ENCODE data around the gene MIPOL1. TPM values are rescaled to one million over a fixed set of nuclear protein-coding genes. Genes with fewer than 3 reads are reported as not detected.
"Not testable (repeated sequence)": the region's sequence is repeated elsewhere in the genome, so short reads cannot be mapped to it uniquely, and the experiment has no call there.

Gene MIPOL1
- total RNA-seq, 1 donor from 2014 or later, result 3.4 TPM

DNA sequence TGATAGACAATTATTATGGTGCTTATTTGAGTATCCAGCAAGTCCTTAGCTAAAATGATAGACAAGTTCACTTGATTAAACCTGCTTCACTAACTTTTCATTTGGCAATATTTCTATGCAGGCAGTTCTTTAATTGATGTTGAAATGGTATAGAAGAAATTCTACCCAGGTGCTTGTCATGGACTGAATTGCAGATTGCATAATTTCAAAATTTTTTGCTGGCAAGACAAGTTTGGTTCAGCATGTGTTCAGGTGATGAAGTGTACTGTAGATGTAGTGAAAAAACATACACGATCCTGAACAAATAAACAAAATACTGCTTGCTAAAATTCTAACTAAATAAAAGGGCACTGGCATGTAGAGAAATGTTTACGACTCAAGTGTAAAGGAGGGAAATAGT, 208.4 kb downstream of the MIPOL1 start:
- ATAC-seq, result peak; percentile 65

DNA sequence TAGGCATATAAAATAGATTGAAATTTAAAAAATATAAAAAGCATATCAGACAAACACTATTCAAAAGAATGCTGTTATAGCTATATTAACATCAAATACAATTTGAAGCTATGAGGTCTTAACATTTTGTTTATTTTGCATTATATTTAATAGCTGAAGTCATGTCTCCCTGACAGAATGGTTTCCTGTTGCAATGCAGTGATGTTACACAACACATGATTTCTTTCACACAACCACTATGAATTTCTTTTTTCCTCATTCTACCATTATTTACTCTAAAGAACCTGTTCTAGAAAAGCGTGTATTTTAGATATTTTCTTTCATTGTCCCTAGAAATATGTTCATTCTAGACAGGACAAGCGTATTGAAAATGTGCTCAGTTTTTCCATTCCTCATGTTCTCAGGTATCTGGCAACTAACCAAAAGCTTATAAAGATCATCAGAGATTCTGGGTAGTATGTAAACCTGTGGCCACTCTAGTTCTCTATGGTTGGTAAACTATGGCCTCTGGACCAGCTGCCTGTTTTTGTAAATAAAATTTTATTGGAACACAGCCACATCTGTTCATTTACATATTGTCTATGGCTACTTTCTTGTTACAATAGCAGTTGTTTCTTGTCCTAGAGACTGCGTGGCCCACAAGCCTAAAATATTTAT, 213.5 kb downstream of the MIPOL1 start:
- no peak for ATAC-seq

DNA sequence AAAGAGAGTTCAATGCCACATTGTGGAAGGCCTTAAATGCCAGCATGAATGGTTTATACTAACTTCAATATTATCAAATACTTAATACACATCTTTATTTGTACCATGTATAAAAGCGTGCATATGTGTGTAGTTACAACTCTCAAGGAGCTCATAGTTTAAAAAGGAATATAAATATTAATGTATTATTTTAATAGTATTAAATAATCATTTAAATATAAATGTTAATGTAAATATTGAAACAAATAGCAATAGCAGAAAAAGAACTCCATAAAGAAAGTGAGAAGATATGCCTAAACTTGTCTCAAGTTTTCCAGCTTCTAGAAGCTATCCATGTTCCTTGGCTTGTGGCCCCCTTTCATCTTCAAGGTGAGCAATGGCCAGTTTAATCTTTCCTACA, 215.3 kb downstream of the MIPOL1 start:
- no peak for ATAC-seq

DNA sequence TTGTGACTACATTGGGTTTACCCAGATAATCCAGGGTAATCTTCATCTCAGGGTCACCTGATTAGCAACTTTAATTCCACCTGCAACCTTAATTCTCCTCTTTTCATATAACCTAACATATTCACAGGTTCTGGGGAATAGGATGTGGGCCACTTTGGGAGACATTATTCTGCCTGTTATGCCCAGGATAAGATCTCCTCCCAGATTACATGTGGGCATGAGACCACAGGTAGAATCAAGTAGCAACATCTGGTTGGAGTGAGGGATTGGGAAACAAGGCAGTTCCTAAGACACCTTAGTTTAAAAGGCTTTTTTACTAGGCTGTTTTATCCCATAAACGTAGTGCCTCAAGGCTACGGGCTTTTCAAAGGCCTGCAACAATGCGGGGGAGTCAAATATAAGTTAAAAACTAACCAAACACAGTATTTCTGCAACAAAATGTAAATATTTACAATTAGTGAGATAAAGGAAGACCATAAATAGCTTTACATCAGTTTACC, 215.8 kb downstream of the MIPOL1 start:
- no peak for ATAC-seq

DNA sequence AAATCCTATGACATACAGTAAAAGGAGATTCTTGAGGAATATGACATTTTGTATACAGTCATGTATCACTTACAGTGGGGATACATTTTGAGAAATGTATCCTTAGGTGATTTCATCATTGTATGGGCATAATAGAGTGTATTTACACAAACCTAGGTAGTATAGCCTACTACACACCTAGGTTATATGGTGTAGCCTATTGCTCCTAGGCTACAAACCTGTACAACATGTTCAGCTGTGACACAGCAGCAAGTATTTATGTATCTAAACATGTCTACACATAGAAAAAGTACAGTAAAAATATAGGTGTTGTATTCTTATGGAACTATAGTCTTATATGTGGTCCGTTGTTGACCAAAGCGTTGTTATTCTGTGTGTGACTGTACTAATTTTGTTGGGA, 218.5 kb downstream of the MIPOL1 start:
- ATAC-seq, result peak; percentile 29

DNA sequence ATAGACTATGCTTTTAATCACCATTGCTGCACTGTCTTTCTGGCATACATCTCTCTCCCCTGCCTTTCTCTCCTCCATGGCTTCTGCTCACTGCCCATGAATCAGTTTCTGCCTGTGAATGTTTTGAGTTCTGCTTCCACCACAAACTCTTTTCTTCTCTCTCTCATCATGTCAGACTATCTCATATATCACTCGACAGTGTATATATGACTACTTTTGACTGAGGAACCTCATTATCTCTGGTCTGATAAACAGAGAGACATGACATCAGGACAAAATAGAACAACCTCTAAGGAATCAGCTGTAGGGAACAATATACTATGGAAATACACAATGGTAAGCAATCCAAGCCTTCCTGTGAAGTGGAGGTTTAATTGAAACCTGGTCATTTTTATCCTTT, 219.4 kb downstream of the MIPOL1 start:
- ATAC-seq, result no peak

DNA sequence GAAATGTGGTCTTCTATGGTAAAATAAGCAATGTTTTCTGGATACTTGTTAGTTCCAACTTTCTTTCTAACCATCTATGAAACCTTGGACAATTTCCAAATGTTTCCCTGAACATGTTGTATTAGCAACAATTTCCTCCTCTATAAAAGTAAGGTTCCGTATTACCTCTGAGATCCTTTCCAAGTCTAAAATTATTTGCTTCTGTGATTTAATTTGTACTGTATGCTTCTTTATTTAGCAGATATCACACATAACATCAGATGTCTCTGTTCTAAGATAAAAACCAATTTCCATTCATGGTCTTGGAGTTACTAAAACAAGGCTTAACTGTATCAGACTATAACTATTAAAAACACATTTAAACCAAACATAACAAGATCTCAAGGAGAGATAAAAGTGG, 220.1 kb downstream of the MIPOL1 start:
- ATAC-seq, result no peak

DNA sequence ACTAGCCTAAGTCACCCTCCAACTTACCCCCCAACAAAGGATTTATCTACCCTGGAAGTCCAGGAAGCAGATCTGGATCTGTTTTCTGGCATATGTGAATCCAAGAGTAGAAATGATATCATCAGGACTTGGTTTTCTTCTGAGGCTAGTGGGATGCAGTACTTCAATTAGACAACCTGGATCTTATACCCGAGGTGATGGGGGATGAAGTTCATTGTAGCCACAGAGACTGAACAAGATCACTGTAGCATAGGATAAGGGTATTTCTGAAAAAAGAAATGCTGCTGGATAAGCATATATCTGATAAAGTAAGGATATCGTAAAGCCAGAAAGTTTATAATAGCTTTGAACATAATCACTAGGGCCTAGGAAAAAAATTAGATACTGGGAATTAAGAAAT, 222.9 kb downstream of the MIPOL1 start:
- no peak for ATAC-seq

DNA sequence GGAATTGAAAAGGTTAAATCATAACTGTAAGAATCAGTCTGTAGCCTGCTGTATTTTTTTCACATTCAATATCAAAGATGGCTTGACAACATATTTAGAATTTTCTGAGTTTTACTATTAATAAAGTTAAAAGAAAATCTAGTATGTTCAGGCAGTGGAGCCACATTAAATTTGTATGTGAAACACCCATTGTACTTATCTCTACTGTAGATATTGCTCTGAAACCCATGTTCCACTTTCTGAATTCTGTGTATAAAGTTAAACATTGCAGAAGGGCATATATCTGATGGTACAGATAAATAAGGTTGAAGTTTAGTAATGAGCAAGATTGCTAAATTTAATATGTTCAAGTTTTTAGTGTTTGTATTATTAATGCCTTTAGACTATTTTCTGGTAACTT, 224.6 kb downstream of the MIPOL1 start:
- ATAC-seq, result no peak

DNA sequence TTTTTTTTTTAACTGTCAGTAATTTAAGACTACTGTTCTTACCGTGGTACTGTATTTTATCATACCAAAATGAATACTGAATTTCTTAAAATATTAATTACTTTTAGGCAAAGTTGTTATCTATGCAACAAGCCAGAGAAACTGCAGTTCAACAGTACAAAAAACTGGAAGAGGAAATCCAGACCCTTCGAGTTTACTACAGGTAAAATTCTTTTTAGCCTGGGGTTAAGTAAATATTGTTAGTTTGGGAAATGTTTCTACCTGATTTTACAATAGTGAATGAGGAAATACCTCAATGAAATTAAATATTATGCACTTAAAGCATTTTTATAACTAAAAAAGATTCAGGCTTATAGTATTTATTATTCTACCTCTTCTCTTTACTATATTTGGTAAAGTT, 225.0 kb downstream of the MIPOL1 start:
- ATAC-seq, result no peak

DNA sequence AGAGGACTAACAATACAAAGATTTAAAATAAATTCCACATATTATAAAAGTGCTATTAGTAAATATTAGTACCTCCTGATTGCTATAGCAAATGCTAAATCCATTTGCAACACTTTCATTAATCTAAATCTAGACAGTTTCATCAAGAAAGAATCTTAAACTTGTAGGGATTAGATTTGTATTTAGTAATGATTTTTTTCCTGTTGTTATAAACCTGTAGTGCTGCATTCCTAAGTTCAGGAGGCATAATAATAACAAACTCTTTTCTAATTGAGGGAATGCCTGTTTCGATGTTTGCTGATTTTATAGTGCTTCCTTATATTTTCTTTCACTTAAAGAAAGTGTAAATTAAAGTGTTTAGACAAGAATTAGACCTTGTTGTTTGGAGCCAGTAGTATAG, 231.2 kb downstream of the MIPOL1 start:
- ATAC-seq, result peak; percentile 77

DNA sequence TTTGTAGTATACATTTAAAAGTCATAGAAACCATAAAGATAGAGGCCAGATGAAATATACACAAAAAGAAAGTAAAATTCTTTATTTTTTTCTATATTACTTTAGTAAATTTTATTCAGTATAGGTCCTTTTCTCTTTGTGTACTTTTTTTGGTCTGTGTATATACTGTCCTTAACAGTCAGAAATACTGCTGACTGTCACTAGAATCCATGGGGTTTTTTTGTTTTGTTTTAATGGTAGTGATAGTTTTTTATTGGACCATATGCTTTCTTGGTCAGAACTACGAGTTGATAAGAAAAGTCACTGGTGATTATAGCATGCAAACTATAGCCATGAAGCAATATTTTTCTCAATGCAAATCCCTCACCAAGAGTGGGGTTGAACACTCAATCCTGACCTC, 231.9 kb downstream of the MIPOL1 start:
- ATAC-seq, result no peak

DNA sequence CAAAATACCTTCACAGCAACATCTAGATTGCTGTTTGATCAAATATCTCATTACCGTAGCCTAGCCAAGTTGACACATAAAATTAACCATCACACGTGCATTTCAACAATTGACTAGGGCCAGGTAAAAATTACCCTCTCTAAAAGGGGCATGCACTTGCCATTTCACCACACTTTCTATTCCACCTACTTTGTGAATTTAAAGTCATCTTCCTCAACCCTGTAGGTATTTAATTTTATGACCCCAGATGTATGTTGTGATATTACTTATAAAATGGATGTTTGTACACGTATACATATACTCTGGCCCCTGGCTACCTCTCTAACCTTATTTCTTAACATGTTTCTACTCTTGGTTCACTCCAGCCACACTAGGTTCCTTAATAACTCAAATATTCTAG, 237.1 kb downstream of the MIPOL1 start:
- ATAC-seq, result no peak

DNA sequence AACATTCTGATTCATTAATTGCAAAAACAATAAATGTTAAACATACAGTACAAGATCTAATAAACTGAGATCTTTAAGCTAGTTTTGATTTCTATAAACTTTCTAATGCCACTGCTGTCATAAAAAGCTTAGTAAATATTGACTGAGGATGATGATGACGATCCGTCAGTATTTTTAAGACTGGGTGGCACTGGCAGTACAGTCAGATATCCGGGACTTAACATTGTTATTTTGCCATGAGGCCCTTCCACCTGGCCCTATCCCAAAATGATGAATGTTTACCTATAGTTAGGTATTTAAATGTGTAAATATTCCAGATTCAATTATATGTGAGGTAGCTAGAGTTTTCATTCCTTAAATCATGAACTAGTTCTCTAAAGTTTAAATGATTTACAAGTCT, 238.8 kb downstream of the MIPOL1 start:
- peak; percentile 70 for ATAC-seq

DNA sequence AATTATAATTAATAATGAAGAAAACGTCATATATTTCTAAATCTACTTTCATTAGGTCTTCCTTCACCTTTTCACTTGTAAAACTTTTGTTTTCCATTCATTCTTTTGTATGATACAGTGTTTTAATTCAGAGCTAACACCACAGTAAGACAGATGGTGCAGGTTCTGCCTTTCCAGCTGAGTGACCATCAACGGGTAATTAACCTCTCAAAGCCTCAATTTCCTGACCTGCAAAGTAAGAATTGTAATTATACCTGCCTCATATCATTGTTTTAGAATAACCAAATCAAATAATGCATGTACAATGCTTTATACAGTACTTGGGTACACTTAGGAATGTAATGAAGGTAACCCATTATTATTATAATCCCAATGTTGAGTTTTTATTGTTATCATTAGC, 239.8 kb downstream of the MIPOL1 start:
- ATAC-seq, result no peak

DNA sequence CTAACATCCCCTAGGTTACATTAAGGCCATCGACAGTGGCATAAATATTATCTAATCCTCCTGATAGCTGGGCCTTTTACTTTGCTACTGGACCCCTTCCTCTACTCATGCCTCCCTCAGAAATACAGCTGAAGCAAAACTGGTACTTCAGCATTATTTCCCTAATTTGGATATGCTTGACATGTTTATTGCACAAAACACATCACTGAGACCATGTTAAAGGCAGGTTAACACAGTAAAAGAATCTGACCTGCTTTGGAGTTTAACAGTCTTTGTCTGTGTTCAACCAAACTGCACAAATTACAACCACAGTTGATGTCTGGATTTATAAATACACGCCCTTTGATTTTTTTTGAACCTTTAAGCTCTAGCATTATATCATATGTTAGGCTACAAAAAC, 240.7 kb downstream of the MIPOL1 start:
- ATAC-seq, result no peak

DNA sequence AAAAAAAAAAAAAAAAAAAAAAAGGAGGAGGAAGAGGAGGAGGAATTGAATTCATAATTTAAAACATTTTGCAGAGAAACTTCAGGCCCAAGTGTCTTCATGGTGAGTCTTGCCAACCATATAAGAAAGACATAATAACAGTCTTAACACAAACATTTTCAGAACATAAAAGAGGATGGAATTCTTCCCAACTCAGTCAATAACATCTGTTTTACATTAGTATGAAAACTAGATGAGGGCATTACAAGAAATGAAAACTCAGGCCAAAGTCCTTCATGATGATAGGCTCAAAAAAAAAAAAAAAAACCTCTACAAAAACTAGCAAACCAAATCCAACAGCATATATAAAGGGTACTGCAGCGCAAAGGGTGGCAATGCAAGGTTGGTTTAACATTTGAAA, 245.7 kb downstream of the MIPOL1 start:
- no peak for ATAC-seq

DNA sequence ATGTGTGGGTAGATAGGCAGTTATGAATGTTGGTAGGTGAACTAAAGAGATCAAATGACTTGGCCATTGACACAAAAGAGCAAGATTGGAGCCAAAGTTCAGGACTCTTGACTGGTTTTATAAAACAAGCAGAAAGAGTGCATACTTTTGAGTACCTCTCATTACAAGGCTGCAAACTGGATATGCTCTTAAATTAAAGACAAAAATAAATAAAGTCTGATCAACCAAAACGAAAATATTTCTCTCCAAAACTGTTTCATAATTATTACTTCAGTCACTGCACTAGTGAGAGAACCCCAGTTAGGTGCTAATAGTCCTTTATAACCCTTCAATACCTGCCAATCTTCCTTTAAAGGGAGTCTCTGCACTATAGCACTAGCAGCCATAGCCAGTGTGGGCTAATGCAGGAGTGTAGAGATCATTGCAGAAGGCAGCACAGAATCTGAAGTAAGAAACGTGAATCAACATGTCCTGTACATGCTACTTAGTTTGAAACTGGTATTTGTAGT, 250.2 kb downstream of the MIPOL1 start:
- ATAC-seq, result peak; percentile 89

DNA sequence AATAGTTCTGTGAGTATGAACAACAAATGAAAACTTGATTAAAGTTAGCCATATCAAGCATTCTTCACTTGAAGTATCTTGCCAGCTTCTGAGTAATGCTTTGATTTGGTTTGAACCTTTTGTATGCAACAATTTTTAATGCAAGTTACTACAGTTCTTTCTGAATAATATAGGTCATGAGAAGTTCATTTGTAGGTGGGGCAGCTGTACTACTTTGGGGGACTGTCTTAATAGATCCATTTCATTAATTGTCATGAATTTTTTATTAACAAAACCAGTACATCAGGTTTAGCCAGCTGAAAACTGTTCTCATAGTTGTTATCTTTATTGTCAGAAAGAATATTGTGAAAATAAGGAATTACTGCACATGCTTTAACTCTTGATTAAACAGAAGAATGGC, 254.6 kb downstream of the MIPOL1 start:
- peak; percentile 91 for ATAC-seq

DNA sequence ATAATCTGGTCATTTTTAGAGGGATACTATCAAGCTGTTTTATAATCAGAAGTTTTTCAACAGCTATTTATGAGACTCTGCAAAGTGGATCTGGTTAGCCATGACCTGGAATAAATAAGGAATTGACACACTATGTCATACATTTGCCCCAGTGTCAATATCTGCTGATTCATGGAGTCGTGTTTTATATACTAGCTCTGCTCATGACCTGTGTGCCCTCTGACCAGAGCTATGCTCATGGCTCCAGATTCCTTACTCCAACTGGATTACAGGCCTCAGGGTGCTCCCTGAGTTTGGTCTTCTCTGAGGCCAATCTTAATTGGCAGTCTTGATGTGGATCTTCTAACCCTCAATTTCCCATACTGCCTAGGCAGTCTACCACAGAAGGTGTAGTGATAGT, 256.2 kb downstream of the MIPOL1 start:
- no peak for ATAC-seq

DNA sequence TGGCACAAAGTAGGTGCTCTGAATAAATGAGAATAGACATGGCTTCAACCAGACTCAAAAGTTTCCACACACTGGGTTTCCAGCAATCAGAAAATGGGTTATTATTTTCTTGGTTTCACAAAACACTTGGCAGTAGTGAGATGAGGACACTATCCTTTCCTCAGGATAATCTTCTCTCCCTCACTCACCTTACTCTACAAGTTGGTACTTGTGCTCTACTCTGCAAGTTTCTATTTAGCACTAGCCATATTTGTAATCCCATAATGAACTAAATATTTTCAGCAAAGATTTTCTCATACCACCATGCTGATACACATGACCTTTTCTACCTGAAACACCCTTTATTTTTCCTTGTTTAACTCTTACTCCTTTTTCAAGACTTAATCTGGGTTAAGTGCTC, 259.6 kb downstream of the MIPOL1 start:
- peak; percentile 84 for ATAC-seq

DNA sequence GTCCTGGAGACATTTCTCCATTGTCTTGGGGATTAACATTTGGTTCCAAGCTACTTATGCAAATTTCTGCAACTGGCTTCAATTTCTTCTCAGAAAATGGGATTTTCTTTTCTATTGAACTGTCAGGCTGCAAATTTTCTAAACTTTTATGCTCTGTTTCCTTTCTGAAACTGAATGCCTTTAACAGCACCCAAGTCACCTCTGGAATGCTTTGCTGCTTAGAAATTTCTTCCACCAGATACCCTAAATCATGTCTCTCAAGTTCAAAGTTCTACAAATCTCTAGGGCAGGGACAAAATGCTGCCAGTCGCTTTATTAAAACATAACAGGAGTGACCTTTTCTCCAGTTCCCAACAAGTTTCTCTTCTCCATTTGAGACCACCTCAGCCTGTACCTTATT, 264.7 kb downstream of the MIPOL1 start:
- ATAC-seq, result not testable (repeated sequence)

DNA sequence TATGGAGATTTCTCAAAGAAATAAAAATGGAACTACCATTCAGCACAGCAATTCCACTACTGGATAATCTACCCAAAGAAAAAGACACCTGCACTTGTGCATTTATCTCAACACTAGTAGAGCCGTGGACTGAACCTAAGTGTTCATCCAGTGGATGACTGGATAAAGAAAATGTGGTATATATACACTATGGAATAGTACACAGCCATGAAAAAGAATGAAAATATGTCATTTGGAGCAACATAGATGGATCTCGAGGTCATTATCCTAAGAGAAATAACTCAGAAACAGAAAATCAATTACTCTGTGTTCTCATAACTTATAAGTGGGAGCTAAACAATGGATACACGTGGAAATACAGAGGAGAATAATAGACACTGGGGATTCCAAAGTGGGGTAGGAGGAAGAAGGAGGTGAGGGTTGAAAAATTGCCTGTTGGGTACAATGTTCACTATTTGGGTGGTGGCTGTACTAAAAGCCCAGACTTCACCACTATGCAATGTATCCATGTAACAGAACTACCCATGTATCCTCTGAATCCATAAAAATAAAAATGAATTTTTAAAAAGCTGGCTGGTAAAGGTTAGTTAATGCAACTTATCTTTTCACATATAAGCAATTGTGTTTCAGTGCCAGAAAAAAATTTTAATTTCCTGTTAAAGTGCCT, 266.6 kb downstream of the MIPOL1 start:
- no peak for ATAC-seq

DNA sequence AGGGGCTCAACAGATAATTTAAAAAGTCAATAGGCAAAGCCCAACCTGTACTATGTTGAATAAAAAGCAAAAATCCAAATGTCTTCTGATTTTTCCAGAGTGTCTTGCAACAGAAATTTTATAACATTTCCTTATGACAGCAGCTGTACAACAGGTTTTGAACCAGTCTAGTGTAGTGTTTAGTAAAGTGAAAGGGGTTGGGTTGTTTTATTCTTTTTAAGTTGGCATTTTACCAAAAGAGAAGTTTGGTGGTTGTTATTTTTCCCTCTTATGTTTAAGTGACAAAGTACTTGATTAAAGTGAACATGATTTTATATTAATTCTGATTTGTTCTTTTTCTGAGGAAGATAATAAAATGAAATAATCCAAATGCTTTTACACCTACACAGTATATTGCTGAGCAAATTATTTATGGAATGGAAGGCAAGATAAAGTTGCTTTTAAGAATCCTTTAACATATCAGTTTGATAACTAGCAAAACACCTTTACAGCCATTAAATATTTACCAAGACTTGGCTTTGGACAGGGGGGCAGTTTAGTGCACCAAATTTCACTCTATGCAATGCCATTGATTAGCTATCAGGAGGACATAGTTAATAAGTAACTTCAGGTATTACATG, 268.4 kb downstream of the MIPOL1 start:
- ATAC-seq, result peak; percentile 90

Data from esophagus mucosa (tissue), 1 donor.